H7 (cell line): ENCODE results near the gene CCNL2. TPM values are rescaled to one million over a fixed set of nuclear protein-coding genes. Genes with fewer than 3 reads are reported as not detected.
"Not testable (repeated sequence)": the region's sequence is repeated elsewhere in the genome, so short reads cannot be mapped to it uniquely, and the experiment has no call there.

ENCODE experiments used
- DNase-seq: peaks from one replicate; pipeline ENCODE4 v3.0.0; 2012
- H3K27me3 ChIP-seq: 2 replicates; pipeline ENCODE4 v1.6.0; 2011; ENCODE audit warnings: mild to moderate bottlenecking, low read length; ENCODE audit not compliant: control insufficient read depth, insufficient read depth
- H3K36me3 ChIP-seq: replicated peaks from 2 replicates; pipeline ENCODE4 v1.5.1; 2011; ENCODE audit warnings: low read length; ENCODE audit not compliant: control insufficient read depth, insufficient read depth
- H3K4me3 ChIP-seq: 2 replicates; pipeline ENCODE4 v1.5.1; 2011; ENCODE audit warnings: low read depth, mild to moderate bottlenecking, control low read depth, low read length, moderate library complexity; ENCODE audit not compliant: insufficient read depth
- total RNA-seq: library from RNA; depleted of rRNA; stranded (reverse); fragments of >200 nt; shearing (Covaris generic); gene quantifications from 2 replicates; pipeline ENCODE4 v1.2.3, GENCODE V29; 2014; rRNA removed

CCNL2 gene
- total RNA-seq, result 147 and 200 TPM in 2 replicates

- DNase-seq, result peak; percentile 100
- Histone ChIP-seq H3K27me3 (no peaks in the 10 kb centered on the region), H3K36me3 (peaks cover 41% of the 10 kb centered on the region), H3K4me3 (peak within 1 kb of the TSS; percentile 99)
Observed at GRCh38 chr1:1399187-1399871, at the start of gene CCNL2. CCNL2 (minus strand) TSS chr1:1399335; CDS start chr1:1399306, 29 bp downstream.

GRCh38 chr1:1446631-1447030 is 47.5 kb upstream of the CCNL2 start:
- not testable (repeated sequence) for H3K36me3 ChIP-seq, H3K27me3 ChIP-seq, DNase-seq, H3K4me3 ChIP-seq

GRCh38 chr1:1442069-1442770 is 43.1 kb upstream of the CCNL2 start:
- peak; percentile 47 for DNase-seq

DNA sequence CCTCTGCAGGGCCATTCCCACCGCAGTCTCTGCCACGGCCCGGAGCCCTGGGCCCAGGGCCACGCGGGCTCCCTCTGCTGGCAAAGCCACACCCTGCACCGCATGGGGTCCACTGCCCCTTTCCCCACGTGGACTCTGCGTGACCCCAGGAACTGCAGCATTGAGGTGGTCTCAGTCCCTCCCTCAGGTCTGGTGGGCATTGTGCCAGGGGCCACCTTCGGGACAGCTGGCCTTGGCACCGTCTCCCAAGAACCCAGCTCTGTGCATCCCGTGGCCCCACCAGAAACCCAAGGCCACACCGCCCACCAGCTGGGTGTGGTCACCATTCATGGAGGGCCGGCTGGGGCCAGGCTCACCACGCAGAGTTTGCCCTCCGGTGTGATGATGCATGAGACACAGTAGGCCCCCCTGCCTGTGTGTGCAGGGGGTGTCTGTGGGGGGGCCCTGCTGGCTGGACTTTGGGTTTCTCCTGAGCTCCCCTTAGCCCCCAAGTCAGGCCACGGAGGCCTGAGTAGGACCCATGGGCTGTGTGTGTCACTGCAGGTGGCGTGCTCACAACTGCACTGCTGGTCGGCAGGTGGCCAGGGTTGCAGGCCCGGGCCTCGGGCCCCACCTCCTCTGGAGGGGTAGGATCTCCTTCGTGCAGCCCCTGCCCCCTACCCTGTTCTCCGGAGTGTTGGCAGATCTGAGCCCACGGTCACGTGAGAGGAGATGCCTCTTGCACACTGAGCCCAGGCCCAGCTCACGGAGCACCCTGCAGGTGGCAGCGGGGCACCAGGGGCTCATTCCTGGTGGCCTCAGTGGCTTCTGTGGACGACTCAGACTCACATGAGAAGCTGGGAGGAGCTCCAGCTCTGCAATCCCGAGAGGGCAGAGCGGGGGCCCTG is 42.1 kb upstream of the CCNL2 start:
- H3K36me3 ChIP-seq, result no peaks in the 10 kb centered on the region
- H3K4me3 ChIP-seq, result no peak overlapping the region
- H3K27me3 ChIP-seq, result peaks cover 2% of the 10 kb centered on the region; the same call in 1 of the 2 replicates
- DNase-seq, result peak; percentile 97

More at GRCh38 chr1:1442069-1442770, 43.1 kb upstream of the CCNL2 start:
- Histone ChIP-seq H3K36me3 (no peaks in the 10 kb centered on the region), H3K4me3 (no peak overlapping the region), H3K27me3 (no peaks in the 10 kb centered on the region)

DNA sequence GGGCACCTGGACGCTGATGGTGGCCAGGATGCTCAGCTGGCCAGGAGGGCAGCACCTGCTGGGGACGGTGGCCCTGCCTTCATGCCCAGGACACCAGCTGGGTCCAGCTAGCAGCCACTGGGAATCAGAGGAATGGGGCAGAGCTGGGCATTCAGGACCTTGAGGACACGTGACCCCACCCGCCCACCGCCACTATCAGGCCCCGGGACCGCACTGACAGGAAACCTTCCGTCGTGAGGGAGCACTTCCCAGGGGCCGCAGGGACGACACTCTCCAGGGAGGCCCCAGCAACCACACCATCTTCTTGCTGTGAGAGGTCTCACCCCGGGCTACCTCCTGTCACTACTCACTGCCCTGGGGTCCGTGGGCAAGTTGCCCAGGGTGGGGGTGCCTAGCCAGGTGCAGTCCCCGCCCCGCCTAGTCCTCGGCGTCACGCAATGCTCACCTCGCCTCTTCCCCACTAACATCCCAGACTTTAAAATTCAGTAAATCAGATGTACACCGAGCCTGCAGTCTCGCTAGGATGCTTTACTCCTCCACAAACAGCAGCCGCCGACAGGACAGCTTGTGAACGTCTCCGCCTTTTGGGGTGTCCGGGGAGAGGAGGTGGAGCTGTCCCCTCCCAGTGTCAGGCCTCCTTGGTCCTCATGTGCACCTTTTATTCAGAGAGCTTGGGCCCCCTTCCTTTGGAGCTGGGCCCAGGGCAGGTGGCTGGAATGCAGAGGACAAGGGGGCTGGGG is 41.3 kb upstream of the CCNL2 start:
- Histone ChIP-seq H3K27me3 (peaks cover 3% of the 10 kb centered on the region; the same call in 1 of the 2 replicates), H3K36me3 (no peaks in the 10 kb centered on the region), H3K4me3 (no peak overlapping the region)
- DNase-seq, result peak; percentile 67

GRCh38 chr1:1439546-1440261 is 40.6 kb upstream of the CCNL2 start:
- peaks cover 5% of the 10 kb centered on the region; the same call in 1 of the 2 replicates for H3K27me3 ChIP-seq
- DNase-seq, result peak; percentile 73

GRCh38 chr1:1438531-1439381 is 39.6 kb upstream of the CCNL2 start:
- Histone ChIP-seq H3K27me3 (peaks cover 5% of the 10 kb centered on the region; the same call in 1 of the 2 replicates), H3K4me3 (no peak overlapping the region), H3K36me3 (no peaks in the 10 kb centered on the region)
- peak; percentile 62 for DNase-seq

More at GRCh38 chr1:1439546-1440261, 40.6 kb upstream of the CCNL2 start:
- Histone ChIP-seq H3K36me3 (no peaks in the 10 kb centered on the region), H3K4me3 (no peak overlapping the region)

DNA sequence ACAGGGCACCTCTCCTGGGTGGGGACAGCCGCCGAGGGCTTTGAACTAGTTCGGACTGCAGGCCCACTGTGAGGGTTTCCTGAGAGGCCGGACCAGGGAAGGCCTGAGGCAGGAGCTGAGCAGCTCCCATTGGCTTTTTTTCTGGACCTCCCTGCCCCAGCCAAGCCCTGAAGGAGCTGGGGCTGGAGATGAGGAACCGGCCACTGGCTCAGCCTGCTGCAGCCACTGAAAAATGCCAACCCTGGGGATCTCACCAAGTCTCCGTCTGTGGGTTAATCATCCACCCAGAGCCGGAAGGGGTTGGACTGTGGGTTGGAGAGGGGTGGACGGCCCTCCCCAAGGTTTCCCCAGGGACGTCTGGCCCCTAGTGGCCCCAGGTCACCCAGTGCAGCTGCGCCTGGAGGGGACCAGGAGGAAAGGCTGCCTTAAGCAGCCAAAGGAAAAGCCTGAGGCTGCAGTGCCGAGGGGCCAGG is 38.8 kb upstream of the CCNL2 start:
- H3K36me3 ChIP-seq, result no peaks in the 10 kb centered on the region
- H3K4me3 ChIP-seq, result no peak overlapping the region
- peaks cover 5% of the 10 kb centered on the region; the same call in 1 of the 2 replicates for H3K27me3 ChIP-seq
- DNase-seq, result peak; percentile 52

DNA sequence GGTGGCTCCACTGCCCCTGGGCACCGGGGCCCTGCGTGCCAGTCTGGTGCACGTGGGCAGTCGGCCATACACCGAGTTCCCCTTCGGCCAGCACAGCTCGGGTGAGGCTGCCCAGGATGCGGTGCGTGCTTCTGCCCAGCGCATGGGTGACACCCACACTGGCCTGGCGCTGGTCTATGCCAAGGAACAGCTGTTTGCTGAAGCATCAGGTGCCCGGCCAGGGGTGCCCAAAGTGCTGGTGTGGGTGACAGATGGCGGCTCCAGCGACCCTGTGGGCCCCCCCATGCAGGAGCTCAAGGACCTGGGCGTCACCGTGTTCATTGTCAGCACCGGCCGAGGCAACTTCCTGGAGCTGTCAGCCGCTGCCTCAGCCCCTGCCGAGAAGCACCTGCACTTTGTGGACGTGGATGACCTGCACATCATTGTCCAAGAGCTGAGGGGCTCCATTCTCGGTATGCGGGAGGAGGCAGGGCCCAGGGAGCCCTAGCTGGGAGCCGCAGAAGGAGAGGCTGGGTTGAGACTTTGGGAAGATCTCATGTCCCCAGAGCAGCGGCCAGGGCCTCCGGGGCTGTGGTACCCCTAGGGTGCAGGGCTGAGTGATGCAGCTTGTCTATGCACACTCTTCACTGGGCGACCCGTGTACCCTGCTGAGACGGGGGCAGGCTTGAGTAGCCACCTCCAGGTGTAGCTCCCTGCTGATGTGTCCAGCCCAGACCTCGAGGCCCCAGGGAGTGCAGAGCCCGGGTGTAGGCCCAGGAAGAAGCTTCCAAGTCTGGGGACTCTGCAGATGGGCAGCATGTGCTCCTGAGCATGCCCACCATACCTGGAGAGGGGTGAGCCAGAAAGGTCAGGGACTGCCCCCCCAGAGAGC is 38.1 kb upstream of the CCNL2 start:
- Histone ChIP-seq H3K36me3 (no peaks in the 10 kb centered on the region), H3K27me3 (peaks cover 5% of the 10 kb centered on the region; the same call in 1 of the 2 replicates), H3K4me3 (no peak overlapping the region)
- peak; percentile 56 for DNase-seq

DNA sequence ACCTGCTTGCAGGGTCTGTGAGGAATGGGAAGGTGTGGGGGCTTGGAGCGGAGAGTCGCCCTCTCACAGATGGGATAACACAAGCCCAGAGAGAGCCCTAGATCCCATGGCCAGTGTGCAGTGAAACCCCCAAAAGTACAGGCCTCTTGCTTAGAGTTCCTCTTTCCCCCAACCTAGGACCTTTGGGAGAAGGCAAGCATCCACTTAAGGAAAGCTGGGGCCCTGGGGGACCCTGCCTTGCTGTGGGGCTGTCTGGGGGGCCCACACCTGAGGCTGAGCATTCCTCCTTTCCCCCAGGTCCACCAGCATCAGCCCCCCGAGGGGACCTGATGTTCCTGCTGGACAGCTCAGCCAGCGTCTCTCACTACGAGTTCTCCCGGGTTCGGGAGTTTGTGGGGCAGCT is 37.5 kb upstream of the CCNL2 start:
- Histone ChIP-seq H3K36me3 (no peaks in the 10 kb centered on the region), H3K27me3 (peaks cover 5% of the 10 kb centered on the region; the same call in 1 of the 2 replicates), H3K4me3 (peak overlapping the region; percentile 76; the same call in 1 of the 2 replicates)
- DNase-seq, result no peak

DNA sequence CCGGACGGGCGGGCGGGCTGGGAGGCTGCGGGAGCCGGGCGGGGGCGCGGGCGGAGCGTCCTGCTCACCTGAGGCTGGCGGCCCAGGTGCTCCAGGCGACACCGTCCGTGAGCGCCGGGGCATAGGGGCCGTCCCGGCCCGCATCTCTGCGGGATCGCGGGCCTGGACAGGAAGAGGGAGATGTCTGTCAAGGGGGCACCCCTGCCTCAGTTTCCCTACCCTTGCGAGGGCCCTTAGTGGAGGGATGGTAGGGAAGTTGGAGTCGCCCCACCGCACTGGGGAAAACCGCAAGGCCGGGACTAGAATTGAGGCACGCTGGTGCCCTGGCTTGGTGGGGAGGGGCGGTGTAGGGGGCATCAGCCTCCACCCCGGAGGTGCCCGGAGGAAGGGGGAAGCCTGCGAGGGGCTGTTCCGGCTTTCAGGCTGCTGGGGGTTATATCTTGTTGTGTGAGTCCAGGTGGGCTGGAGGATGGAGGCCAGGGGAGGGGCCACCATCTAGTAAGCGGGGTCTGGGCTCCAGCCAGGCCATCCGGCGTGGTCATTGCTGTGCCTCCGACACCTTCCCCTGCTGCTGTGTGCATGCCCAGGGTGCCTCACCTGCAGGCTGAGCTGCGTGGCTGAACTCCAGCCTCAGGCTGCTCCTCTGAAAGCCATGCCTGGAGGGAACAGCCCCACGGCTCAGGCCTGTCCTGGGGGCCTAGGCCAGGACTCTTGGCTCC is 36.9 kb upstream of the CCNL2 start:
- H3K4me3 ChIP-seq, result peak overlapping the region; percentile 76
- H3K36me3 ChIP-seq, result no peaks in the 10 kb centered on the region
- H3K27me3 ChIP-seq, result peaks cover 5% of the 10 kb centered on the region; the same call in 1 of the 2 replicates
- DNase-seq, result peak; percentile 75
